HuH-7 (cell line): ENCODE results near the gene RNF112.

ENCODE experiments used
- DNase-seq: peaks from one replicate; pipeline ENCODE4 v3.0.0; 2011; ENCODE audit warnings: low spot score

The RNF112 gene

DNA sequence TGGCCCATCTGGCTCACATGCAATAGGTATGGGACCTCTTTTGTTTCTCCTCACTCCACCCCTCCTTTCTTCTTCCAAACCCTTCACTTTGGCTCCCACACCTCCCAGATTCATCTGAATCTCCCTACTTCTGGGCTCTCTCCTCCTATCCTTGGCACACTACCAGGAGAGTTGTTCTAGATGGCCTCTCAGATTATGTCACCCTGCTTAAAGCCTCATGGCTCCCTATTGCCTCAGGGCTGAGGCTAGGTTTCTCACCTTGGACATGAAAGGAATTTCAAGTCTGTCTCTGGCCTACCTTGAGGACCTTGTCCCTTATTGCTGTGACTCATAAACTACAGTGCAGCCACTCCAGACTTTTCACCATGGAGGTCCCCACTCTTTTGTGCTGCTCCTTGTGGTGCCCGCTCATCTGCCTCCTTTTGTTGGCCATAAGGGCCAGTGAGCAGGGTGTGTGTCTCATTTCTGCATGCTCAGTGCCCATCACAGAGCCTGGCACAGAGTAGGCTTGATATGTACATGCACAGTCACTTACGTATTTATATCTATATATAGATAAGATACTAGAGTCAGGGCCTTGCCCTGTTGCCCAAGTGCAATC lies 23.0 kb upstream of the RNF112 start:
- no peak for DNase-seq

DNA sequence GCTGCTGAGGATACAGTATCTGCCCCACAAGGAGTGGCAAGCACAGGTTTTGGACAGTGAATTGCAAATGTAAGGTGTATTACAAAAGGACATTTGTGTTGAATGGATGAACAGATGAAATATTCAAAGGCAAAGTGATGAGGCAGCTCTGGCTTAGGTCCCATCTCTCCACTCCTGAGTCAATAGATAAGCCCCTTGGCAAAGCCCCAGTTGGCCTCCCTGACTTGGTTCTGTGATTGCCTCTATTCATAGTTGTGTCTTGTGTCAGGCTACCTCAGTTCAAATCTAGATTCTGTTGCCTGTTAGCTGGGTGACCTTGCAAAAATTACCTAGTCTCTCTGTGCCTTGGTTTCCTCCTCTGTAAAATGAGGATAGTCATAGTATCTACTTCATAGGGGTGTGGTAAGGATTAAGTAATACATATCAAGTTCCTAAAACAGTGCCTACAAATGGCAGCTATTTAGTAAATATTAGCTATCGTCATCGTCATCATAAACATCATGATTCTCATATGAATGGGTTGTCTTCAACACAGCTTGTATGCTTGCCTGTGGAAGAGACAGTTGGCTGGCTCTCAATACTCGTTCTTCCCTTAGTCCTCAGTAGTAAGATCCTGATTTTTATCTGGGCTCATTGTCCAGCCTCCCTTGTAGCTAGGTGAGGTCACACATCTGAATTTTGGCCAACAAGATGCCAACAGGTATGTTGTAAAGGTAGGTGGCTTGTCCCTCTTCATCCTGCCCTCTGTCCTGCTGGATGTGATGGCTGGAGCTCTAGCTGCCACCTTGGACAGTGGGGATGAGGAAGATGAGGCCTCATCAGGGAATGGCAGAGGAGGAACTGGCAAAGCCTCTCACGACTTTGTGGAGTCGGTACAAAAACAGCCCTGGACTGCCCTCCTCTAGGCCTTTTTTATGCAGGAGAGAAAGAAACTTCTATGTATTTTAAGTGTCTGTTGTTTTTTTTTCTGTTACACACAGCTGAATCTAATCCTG lies 21.9 kb upstream of the RNF112 start:
- DNase-seq, result no peak

DNA sequence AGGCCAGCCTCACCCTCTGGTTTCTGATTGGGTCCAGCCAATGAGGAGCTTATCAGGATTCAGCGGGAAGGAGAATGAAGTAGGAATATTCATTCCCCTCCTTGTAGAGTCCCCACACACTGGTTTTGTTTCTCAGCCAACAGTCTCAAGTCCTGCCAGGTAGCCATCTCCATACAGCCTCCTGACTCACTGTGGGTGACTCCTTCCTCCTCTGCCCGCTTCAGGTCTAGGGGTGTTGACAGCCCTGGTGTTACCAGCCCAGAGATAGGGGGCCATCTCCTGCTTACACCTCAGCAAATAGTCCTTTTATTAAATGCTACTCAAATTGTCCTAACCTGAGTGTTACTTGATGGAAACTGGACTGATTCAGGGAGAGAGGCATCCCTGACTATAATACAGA lies 20.1 kb upstream of the RNF112 start:
- DNase-seq, result no peak

DNA sequence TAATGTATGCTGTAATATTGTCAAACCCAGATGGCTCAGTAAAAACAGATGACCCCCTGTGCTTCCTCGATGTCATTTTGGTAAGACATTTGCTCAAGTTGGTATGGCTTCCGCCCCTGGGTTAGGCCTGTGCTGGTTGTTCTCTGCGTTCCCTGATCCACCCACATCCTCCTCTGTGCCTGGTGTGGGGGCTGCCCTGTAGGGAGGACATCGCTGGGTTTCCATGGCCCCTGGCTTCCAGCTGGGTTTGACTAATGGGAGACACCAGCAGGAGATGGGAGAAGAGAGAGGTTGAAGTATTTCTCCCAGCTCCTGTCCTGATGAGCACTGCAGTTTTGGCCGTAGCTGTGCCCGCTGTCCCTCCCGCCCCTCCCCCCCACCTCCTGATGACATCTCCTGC lies 19.6 kb upstream of the RNF112 start:
- DNase-seq, result no peak

DNA sequence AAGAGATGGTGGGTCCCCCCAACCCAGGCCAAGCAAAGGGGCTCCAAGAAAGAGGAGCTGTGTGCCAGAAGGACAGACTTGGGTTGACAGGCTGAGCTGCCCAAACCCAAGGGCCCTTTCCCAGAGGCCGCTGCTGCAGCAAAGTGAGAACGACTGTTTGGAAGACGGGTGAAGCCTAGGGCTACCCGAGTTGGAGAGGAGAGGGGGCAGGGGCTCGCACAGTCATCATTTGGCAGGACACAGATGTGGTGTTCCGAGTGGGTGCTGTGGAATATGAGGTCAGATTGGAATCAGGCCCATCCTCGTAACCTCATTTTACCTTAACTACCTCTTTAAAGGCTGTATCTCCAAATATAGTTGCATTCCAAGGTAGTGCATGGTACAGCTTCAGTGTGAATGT lies 18.7 kb upstream of the RNF112 start:
- no peak for DNase-seq

DNA sequence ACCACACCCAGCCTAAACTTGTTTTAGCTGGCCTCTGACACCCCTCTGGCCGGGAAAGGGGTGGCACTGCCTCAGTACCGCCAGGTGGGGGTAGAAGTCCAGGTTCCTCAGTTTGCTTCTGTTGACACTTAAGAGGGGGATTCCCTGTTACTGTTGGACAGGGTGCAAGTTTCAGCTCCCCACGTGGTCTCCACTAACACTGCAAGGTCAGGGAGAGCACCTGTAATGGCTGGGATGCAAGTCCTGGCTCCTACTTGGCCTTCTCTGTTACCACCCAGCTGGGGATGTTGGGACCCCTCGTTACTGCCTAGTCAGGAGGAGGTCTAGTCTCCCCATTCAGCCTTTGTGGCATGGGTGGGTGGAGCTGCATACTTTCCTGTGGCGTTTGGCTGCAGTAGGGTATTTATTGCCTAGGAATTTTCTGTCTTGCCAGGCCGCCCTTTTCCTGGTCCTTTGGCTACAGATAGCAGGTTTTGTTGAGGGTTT lies 13.4 kb upstream of the RNF112 start:
- no peak for DNase-seq

DNA sequence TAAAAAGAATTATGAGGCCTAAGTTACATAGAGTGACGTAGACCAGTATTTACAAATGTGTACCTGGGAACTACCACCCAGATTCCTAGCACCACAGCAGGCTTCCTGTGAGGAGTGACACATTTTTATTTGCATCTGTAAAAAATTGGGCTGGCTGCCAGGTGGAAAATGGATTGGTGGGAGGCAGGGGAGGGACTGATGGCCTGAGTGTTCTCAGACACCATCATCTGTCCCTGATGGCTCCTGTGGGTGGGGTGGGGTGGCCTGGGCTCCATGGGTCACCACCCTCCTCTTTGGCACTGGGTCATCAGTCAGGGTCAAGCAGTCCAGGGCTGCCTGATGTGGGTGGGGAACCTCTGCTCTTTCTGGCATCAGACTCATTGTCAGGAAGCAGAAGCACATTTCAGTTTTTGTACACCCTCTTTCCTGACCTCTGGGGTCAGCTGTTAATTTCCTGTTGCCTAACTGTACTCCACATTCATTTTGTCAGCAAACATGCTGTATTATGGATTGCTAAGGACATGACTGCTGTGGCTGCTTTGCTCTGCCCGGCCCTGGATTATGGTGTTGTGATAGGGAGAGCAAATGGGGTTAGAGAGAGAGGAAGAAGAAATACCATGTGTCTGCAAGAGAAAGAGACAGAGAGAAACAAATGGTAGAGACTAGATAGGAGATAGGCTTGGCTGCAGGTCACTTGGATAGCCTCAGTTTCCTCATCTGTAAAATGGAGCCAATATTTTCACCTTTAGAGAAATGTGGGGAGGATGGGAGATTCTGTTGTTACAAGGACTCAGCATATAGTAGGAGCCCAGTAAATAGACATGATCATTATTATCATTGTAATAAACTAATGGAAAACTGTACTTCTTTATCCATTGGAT lies 12.5 kb upstream of the RNF112 start:
- no peak for DNase-seq

DNA sequence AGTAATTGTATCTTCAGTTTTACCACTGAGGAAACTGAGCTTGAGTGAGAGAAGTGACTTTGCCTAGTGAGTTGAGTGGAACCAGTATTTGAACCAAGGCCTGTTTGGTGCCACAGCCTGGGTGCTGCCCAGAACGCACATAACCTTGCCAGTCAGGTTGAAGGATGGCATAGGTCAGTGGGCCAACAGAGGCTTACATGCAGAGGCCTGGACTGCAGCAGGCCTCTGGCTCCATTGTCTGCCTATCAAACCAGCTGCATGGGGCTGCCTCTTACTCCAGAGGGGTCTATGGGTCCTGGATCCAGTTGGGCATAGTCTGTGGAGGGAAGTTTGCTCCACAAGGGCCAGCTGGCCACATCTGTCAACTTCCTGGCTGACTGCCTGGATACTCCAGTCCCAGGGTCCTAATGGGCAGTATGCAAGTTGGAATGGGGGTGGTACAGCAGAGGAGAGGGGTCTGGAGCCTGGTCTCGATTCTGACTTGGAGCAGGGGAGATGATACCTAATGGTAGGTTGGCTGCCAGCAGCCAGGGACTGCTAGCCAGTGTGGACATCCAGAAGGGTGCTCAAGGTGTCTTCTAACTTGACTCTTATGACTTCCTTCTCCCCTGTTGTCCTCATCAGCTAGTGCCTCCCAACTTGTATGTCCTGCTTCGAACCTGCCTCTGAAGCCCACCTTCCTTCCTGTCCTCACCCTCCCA lies 11.1 kb upstream of the RNF112 start:
- DNase-seq, result no peak

DNA sequence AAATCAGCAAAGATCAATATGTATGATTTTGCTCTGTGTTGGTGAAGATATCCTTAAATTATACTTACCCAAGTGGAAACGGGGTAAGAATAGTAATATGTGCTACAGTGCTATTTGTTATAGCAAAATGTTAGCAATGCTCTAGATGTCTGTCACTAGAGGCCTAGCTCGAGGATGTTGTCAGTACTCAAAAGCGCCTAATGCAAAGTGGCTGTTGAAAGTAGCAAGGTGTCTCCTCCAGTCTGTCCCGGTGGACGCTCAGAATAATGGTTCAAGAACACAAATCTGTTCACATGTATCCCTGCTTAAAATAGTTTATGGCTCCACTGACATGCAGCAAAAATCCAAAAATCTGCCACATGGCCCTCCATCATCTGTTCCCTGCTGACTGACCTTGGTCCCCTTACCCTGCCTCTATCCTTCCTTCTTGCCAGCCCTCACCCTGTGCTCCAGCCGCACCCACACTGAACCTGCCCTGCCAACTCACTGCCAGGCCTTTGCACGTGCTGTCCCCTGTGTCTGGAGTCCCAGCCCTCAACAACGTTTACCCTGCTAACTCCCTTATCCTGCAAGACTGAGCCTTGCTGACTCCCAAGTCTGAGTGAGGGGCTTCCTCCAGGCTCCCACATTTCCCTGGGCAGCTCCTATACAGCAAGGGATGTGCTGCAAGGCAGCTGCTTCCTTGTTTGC lies 9.6 kb upstream of the RNF112 start:
- no peak for DNase-seq

DNA sequence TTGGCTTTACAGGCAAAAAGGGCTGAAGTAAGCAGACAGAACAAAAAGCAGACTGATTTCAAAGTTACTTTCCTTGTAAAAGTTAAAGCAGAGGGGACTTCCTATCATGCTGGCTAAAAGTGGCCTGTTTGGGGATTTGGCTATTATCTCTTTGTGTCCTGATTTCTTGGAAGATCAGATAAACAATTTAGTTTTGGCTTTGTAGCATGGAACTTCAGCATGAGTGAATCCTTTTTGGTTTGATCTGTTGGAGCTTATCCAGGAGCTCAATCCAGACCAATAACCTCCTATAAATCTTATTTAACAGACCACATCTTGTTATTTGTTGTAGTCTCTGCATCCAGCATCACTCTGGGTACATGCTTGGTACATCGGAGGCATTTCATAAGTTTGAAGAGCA lies 8.9 kb upstream of the RNF112 start:
- DNase-seq, result no peak

DNA sequence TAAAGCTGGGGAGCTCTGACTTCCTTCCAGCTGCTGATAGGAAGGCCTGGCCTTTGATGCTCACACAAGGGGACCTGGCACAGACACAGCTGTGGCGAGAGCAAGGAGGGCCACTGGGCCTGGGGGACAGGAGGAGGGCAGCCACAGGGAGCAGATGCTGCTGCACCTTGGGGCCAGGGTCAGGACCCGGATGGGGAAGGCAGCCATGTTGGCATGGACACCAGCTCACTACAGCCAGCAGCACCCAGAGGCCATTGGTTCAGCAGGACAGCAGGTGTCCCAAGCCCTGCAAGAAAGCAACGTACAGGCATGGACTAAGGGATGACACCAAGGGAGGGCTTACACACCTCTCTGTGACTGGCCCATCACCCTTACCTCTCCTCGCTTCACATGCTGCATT lies 8.0 kb upstream of the RNF112 start:
- no peak for DNase-seq

DNA sequence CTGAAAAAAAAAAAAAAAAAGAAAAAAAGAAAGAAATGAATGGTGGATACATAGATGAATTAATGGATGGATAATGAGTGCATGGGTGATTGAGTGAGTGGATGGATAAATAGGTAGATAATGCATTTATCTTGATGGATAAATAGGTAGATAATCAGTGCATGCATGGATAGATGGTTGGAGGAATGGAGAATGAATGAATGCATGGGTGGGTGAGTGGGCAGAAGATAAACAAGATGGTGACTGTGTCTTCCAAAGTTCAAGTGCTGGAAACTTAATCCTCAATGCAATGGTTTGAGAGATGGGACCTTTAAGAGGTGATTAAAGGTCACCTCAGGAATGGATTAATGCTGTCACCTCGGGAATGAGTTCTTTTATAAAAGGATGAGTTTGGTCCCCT lies 6.8 kb upstream of the RNF112 start:
- no peak for DNase-seq

DNA sequence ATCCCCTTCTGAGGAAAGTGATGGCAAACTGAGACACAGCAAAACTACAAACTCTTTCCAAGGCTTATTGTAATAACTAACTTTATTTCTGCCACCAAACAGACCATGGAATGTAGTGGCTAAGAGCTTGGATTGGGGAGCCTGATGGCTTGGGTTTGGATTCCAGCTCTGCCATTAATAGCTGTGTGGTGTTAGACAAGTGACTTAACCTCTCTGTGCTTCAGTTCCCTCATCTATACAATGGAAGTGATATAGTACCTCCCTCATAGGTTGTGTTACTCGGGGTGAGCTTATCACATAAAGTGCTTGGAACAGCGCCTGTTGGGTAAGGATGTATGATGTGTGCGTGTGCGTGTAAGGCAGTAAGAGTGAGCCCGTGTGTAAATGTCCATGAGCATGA lies 5.9 kb upstream of the RNF112 start:
- no peak for DNase-seq

DNA sequence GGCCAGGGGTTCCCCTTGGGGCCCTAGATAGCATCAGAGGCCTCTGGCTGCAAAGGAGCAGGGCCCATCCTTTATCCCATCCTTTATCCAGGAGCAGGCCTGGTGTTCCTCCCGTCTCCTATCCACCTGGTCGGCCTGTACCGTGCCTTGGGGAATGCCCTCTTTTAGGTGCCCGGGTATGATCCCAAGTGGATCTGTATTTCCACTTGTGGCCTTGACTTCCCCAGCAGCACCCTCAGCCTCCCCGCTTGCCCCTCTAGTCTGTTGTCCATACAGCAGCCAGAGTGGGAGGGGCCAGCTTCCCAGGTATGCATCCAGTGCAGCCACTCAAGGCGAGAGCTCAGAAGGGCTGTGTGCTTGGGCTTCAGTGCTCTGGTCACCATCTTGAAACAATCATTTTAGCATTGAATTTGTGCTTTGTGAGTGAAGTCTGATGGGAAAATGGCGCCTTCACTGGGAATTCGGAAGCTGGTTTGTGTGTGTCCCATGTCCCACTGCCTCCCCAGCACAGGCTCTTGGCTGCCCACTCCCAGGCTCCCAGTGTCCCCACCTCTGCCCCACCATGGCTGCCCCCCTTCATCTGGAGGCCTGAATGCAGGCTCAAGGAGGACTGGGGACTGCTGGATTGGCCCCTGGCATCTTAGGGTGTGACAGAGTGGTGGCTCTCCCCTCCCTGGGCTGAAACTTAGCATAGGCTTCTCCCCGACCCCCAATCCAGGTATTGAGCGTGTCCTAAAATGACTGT lies 3.3 kb upstream of the RNF112 start:
- no peak for DNase-seq

DNA sequence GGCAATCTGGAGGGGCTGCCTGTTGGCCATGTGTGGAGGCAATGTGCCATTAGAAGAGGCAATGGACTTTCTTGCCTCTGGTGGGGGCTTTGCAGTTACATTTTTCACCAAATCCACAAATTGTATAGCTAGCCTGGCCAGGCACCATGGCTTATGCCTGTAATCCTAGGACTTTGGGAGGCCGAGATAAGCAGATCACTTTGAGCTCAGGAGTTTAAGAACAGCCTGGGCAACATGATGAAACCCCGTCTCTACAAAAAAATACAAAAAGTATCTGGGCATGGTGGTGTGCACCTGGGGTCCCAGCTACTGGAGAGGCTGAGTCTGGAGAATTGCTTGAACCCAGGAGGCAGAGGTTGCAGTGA lies 2.7 kb upstream of the RNF112 start:
- DNase-seq, result no peak

DNA sequence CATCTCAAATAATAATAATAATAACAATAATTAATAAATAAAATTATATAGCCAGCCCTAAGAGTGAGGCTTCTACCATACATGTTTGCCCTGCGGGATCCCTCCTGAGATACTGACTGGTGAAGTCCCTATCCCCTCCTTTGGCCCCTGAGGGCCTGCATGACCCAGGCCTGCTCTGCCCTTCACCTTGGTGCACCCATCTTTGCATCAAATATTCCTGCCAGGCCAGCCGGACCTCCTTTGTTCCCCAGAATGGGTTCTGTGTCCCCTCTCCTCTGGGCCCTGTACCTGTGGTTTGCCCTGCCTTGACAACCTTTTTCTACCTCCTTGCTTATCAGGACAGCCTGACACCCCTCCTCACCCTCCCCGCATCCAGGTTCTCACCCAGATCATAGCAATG lies 2.0 kb upstream of the RNF112 start:
- DNase-seq, result no peak

DNA sequence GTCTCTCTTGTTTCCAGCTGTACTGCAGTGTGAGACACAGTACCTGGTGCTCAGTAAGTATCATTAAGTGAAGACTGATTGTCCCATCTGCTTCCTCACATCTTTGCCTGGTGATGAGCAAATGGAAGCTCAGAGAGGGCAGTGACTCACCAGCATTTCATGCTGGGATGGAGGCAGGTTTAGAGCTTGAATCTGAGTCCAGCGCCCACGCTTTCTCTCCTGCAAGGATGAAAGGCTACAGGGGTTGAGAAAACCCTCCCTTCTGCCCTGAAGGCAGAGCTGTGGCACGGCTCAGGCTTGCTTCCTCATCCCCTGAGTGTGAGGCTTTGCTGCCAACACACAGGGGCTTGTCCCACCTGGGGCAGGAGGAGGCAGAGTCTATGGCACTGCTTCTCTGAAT lies 1.5 kb upstream of the RNF112 start:
- DNase-seq, result no peak

DNA sequence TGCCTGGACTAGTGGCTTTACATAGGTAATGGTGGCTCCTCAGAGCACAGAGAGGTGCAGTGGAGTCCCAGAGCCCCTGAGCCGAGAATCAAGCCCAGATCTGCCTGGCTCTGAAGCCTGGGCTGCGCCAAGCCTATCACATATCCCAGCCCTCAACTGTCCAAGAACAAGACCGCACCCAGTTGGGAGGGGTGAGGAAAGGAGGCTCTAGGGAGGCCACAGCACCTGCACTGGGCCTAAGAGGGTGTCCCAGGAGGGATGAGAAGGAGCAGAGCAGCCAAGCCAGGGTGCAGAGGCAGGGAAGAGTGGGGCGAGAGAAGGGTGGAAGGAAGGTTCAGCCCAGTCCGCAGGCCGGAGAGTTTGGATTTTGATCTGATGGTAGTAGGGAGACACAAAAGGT lies 941 bp upstream of the RNF112 start:
- no peak for DNase-seq

DNA sequence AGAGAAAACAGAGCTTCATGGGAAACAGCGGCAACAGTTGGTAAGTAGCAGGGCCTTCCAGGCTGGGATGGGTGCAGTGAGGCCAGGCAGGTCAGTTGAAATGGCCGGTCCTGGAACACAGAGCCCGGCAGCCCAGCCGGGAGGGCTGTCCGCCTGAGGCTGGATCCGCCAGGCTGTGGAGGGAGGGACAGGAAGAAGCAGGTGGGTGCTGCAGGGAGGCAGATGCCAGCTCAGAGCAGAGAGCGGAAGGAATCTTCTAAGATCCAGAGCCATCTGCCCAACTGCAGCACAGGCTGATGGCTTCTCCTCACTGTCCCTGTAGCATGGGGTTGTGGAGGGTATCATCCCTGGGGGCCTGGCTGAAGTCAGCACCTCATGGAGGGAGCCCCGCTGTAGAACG lies 599 bp downstream of the RNF112 start:
- no peak for DNase-seq

DNA sequence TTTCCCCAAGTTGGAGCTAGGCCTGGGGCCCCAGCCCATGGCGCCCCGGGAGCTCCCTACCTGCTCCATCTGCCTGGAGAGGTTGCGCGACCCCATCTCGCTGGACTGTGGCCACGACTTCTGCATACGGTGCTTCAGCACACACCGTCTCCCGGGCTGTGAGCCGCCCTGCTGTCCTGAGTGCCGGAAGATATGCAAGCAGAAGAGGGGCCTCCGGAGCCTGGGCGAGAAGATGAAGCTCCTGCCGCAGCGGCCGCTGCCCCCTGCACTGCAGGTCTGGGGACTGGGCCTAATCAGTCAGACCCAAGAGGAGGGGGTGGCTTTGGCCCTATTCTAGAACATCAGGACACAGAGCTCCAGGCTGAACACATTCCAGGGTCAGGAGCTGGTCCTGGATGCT lies 1.5 kb downstream of the RNF112 start:
- DNase-seq, result no peak

DNA sequence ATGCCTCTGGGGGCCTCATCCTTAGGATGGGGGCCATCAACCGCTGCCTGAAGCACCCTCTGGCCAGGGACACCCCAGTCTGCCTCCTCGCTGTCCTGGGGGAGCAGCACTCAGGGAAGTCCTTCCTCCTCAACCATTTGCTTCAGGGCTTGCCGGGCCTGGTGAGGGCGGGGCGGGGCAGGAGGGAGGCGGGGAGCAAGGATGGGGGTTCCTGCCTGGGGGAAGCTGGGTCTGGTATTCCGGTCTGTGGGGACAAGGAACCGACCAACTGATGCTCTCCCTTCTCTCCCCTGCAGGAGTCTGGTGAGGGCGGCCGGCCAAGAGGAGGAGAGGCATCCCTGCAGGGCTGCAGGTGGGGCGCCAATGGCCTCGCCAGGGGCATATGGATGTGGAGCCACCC lies 2.0 kb downstream of the RNF112 start:
- no peak for DNase-seq
